Lung (tissue), 12 donors: Measurements from ENCODE around the gene MND1. TPM values are rescaled to one million over a fixed set of nuclear protein-coding genes. Genes with fewer than 3 reads are reported as not detected.

Experiments
- ATAC-seq: fragments of 200-7000 bp; cut with Tn5 transposase; one replicate; pipeline ENCODE4 v1.9.1; 2020; ENCODE audit warnings: moderate number of reproducible peaks; ENCODE audit not compliant: insufficient read depth, low FRiP score
- DNase-seq, 3 donors: peaks; one replicate each; pipeline ENCODE4 v3.0.0-alpha.2; 2013 to 2017
- H3K27ac ChIP-seq, 2 donors: one replicate each; pipeline ENCODE4 v1.5.1; 2013; ENCODE audit warnings: mild to moderate bottlenecking in 2 of 2, moderate library complexity in 2 of 2, control low read depth in 1 of 2, inconsistent platforms in 1 of 2, low read depth in 1 of 2, low read length in 1 of 2
- H3K27me3 ChIP-seq, 3 donors: one replicate each; pipeline ENCODE4 v1.5.1; 2013; ENCODE audit warnings: low read length in 2 of 3; ENCODE audit not compliant: control insufficient read depth in 3 of 3, insufficient read depth in 3 of 3
- H3K36me3 ChIP-seq, 4 donors: one replicate each; pipeline ENCODE4 v1.5.1; 2013; ENCODE audit warnings: low read length in 4 of 4, mild to moderate bottlenecking in 1 of 4, moderate library complexity in 1 of 4; ENCODE audit not compliant: control insufficient read depth in 4 of 4, insufficient read depth in 4 of 4
- H3K4me1 ChIP-seq, 5 donors: one replicate each; pipeline ENCODE4 v1.5.1; 2013; ENCODE audit warnings: low read length in 5 of 5, mild to moderate bottlenecking in 2 of 5, moderate library complexity in 1 of 5; ENCODE audit not compliant: control insufficient read depth in 5 of 5, insufficient read depth in 5 of 5
- H3K4me3 ChIP-seq: one replicate; pipeline ENCODE4 v1.5.1; 2013; ENCODE audit warnings: mild to moderate bottlenecking, control low read depth, moderate library complexity
- H3K9ac ChIP-seq, 2 donors: one replicate each; pipeline ENCODE4 v1.5.1; 2013; ENCODE audit warnings: low read length in 2 of 2, control low read depth in 1 of 2; ENCODE audit not compliant: insufficient read depth in 1 of 2
- H3K9me3 ChIP-seq, 4 donors: one replicate each; pipeline ENCODE4 v1.5.1; 2013; ENCODE audit warnings: low read length in 3 of 4, mild to moderate bottlenecking in 1 of 4, moderate library complexity in 1 of 4; ENCODE audit not compliant: control insufficient read depth in 4 of 4, insufficient read depth in 3 of 4
- WGBS, 2 donors: extraction: QIAGEN DNeasy Blood & Tissue Kit; methylation state at CpG; one replicate each; pipeline ENCODE4 v1.1.7; 2013; 5-methylcytosine and 5-hydroxymethylcytosine counted together
- polyA plus RNA-seq, 2 donors: library from polyadenylated mRNA; stranded (reverse); fragments of 200-250 nt; gene quantifications; one replicate each; pipeline ENCODE4 v1.2.1, GENCODE V29; 2013
- total RNA-seq, 2 donors: library from RNA; depleted of rRNA in 1 of 2; stranded (reverse); fragments of >200 nt in 1 of 2; gene quantifications; one replicate each; pipeline ENCODE4 v1.2.1, GENCODE V29; 2014 to 2021
- TF ChIP-seq, protein P1 (sequence below): IDR thresholded peaks from 2 replicates; pipeline ENCODE4 v1.5.1; 2012; ENCODE audit warnings: mild to moderate bottlenecking; ENCODE audit errors: control extremely low read depth, extremely low read depth
- donor health status: control.
- donor health status: control.
- donor health status: Bipolar disorder and iron deficiency.
- donor health status: healthy.
- donor health status: DM: yes; HTN: yes; CAD: no.

Gene MND1
- total and polyA plus RNA-seq, 4 donors, result 0.80 to 4.4 (median 1.2) TPM

DNA sequence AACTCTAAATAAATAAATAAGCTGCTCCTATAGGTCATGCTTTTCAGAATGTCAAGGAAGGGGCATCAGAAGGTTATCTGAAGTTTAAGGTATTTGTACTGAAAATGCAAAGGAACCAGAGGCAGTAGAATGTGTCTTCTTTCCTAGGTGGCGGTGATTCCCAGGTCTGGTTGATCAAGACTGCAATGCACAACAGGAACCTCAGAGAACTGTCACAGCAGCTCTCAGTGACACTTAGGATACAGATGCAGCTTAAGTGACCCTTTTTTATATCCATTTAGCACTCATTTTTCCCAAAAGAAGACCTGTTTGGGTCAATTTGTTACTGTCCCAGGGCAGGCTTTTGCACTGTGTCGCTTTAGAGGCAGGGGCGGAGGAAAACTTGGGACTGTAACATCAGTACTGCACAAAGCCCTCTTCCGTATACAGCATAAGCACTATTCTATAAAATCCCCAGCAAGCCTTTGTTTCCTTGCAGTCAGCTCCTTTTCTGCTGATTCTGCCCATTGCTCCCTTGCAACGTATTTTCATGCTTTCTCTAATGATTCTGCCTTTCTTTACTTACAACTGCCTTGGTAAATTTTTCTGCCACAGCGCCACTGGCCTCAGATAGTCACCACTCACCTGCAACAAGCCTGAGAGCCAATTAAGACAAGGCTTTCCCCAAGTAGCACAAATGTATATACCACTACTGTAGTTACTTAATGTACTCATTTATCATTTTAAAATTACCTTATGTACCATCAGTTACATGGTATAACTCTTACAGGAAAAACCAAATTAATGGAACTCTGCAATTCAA lies 1.5 kb upstream of the MND1 start:
- Histone ChIP-seq H3K9me3 (no peaks in the 10 kb centered on the region), H3K27ac (no peak overlapping the region), H3K36me3 (peaks cover 0 to 8% (median 0%) of the 10 kb centered on the region in 4 donors), H3K4me3 (no peak overlapping the region), H3K9ac (no peak overlapping the region), H3K4me1 (peaks cover 0 to 16% (median 1%) of the 10 kb centered on the region in 5 donors), H3K27me3 (no peaks in the 10 kb centered on the region)
- DNase-seq (no peak), ATAC-seq (no peak)
- WGBS, 2 donors, result 88 to 97% methylated on average over 6 of the region's 6 CpGs
- TF ChIP-seq, protein P1, sequence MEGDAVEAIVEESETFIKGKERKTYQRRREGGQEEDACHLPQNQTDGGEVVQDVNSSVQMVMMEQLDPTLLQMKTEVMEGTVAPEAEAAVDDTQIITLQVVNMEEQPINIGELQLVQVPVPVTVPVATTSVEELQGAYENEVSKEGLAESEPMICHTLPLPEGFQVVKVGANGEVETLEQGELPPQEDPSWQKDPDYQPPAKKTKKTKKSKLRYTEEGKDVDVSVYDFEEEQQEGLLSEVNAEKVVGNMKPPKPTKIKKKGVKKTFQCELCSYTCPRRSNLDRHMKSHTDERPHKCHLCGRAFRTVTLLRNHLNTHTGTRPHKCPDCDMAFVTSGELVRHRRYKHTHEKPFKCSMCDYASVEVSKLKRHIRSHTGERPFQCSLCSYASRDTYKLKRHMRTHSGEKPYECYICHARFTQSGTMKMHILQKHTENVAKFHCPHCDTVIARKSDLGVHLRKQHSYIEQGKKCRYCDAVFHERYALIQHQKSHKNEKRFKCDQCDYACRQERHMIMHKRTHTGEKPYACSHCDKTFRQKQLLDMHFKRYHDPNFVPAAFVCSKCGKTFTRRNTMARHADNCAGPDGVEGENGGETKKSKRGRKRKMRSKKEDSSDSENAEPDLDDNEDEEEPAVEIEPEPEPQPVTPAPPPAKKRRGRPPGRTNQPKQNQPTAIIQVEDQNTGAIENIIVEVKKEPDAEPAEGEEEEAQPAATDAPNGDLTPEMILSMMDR, result no peak

DNA sequence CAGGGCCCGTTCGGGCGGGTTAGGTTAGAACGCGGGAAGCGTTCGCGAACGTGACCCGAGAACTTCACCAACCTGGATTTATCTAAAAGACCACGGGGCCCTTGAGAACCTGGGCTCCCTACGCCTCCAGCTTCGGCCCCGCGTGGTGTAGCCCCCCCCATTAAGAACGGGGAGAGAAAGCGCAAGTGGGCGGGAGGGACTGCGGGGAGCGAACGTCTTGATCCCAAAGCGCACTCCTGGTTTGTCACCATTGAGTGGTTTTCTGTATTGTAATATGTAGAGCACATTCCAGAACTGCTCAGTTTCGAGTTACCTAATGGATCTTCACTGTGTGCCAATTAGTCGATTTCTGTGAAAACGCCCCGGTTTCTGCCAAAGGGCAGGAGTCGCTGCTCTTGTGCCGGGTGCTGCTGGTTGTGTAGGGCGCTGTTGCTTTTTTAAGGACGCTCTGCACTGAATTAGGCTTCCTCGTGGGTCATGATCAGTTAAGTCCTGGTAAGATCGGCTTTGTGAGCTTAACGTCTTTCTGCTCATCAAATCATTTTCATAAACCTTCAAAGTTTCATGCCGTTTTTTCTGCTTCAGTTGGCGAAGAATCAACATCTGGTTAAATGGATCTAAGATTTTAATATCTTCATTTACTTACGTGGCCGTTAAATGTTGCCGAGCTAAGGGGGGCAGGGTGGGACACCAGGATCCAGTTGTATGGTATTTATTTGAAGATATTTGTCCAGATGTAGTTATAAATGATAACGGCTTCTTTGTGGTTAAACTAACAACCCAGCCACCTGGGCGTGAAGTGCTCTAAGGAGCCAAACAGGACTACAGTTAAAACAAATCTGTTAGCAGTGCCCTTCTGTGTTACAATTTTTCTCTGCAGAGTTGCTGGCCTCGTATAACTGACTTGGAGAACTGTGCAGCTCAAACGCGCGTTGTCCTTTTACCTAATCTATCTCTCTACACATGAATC lies 809 bp downstream of the MND1 start:
- peak; percentile 38 for ATAC-seq
- TF ChIP-seq, protein P1, result no peak
- H3K27ac ChIP-seq, result no peak overlapping the region
- H3K4me3 ChIP-seq, result peak overlapping the region; percentile 78
- H3K27me3 ChIP-seq, result no peaks in the 10 kb centered on the region
- peaks cover 0 to 2% (median 0%) of the 10 kb centered on the region in 4 donors for H3K36me3 ChIP-seq
- H3K9me3 ChIP-seq, result no peaks in the 10 kb centered on the region
- 1 to 2% methylated on average over 44 of the region's 44 CpGs for WGBS, 2 donors
- peak; percentile 71 to 79 (median 73) for DNase-seq
- peaks cover 0 to 16% (median 1%) of the 10 kb centered on the region in 5 donors for H3K4me1 ChIP-seq
- H3K9ac ChIP-seq, result peak overlapping the region; percentile 38 to 66

DNA sequence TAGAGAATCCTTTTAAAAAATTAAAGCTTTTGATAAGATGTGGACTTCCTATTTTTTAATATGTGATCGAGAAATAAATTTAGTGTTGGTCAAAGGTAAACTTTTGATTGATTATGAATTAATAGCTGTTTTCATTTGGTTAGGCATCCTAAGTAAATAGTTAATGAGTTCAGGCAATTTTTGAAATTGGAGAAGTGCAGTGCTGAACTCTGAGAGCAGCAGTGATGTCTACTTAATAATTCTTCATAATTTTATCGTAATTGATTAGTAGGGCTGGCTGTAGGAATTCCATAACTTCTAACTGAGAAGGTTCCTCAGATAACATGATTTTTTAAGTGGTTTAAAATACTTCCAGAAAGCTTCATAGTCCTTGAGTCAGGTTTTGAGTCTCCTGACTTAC lies 1.5 kb downstream of the MND1 start:
- Histone ChIP-seq H3K27ac (no peak overlapping the region), H3K36me3 (no peaks in the 10 kb centered on the region), H3K27me3 (no peaks in the 10 kb centered on the region), H3K9ac (peak overlapping the region in 1 of 2 donors; percentile 35), H3K9me3 (no peaks in the 10 kb centered on the region), H3K4me3 (no peak overlapping the region), H3K4me1 (peaks cover 0 to 16% (median 1%) of the 10 kb centered on the region in 5 donors)
- 63 to 69% methylated on average over 2 of the region's 2 CpGs for WGBS, 2 donors
- ATAC-seq, result no peak
- TF ChIP-seq, protein P1, result no peak
- peak in 2 of 3 donors; percentile 14 to 17 for DNase-seq
